K562 (cell line): ENCODE measurements around the gene DCXR. TPM values are rescaled to one million over a fixed set of nuclear protein-coding genes. Genes with fewer than 3 reads are reported as not detected.
A peak's percentile ranks its signal among the peaks of the same experiment; 100 is the strongest.

Source experiments
- BMI1 ChIP-seq: fragments of 150-350 bp; IDR thresholded peaks from 2 replicates; pipeline ENCODE4 v1.6.1; 2014; ENCODE audit warnings: low read length
- CCAR2 ChIP-seq: fragments of 200-400 bp; formaldehyde crosslinking; IDR thresholded peaks from 2 replicates; pipeline ENCODE4 v1.6.1; 2017; ENCODE audit warnings: mild to moderate bottlenecking, low read depth, low read length
- E2F5 ChIP-seq: sonication (generic); formaldehyde crosslinking; IDR thresholded peaks from 2 replicates; pipeline ENCODE4 v1.8.0; 2022; ENCODE audit warnings: mild to moderate bottlenecking, missing genetic modification reagents
- ELF1 ChIP-seq: fragments of 200-800 bp; sonication (Bioruptor generic); IDR thresholded peaks from 2 replicates; pipeline ENCODE4 v1.6.1; 2016; ENCODE audit warnings: missing genetic modification characterization, missing compliant biosample characterization
- GTF2A2 ChIP-seq: IDR thresholded peaks from 2 replicates; pipeline ENCODE4 v1.6.1; 2016; ENCODE audit warnings: mild to moderate bottlenecking, missing genetic modification characterization, missing compliant biosample characterization
- KLF1 ChIP-seq: fragments of 450-650 bp; IDR thresholded peaks from 2 replicates; pipeline ENCODE4 v1.6.1; 2016; ENCODE audit warnings: missing genetic modification characterization, missing compliant biosample characterization
- PBX2 ChIP-seq, 2 experiments: IDR thresholded peaks in 1 of 2; conservative IDR thresholded peaks in 1 of 2; 2 replicates each; pipeline ENCODE4 v1.6.1; 2016; ENCODE audit warnings: low read depth in 2 of 2, mild to moderate bottlenecking in 1 of 2, missing compliant biosample characterization in 1 of 2, missing genetic modification characterization in 1 of 2, moderate library complexity in 1 of 2
- PREB ChIP-seq: sonication (generic); formaldehyde crosslinking; IDR thresholded peaks from 2 replicates; pipeline ENCODE4 v1.8.1; 2023; ENCODE audit warnings: mild to moderate bottlenecking, missing genetic modification reagents
- REST ChIP-seq, 2 experiments: fragments of 450-650 bp; formaldehyde crosslinking in 1 of 2; IDR thresholded peaks; 2 replicates each; pipeline versions ENCODE4 v1.4.0 to v1.6.1; 2014 to 2020; ENCODE audit warnings: mild to moderate bottlenecking in 2 of 2, borderline replicate concordance in 1 of 2, low read depth in 1 of 2
- XRCC3 ChIP-seq: fragments of 450-650 bp; IDR thresholded peaks from 2 replicates; pipeline ENCODE4 v1.6.1; 2017; ENCODE audit warnings: mild to moderate bottlenecking, moderate library complexity
- ZNF12 ChIP-seq: sonication (generic); formaldehyde crosslinking; IDR thresholded peaks from 2 replicates; pipeline ENCODE4 v1.4.0; 2020; ENCODE audit warnings: mild to moderate bottlenecking, missing genetic modification reagents
- ZNF197 ChIP-seq: fragments of 200-800 bp; sonication (Bioruptor generic); IDR thresholded peaks from 2 replicates; pipeline ENCODE4 v1.6.1; 2016; ENCODE audit warnings: low read depth, missing genetic modification characterization, missing compliant biosample characterization
- ZNF507 ChIP-seq: conservative IDR thresholded peaks from 2 replicates; pipeline ENCODE4 v1.6.1; 2017; ENCODE audit warnings: missing genetic modification characterization, missing compliant biosample characterization
- ZNF589 ChIP-seq: fragments of 200-800 bp; sonication (Bioruptor generic); IDR thresholded peaks from 2 replicates; pipeline ENCODE4 v1.6.1; 2016; ENCODE audit warnings: low read depth, missing genetic modification characterization, missing compliant biosample characterization
- polyA plus RNA-seq, 8 experiments: library from polyadenylated mRNA; depleted of rRNA in 4 of 8; stranded (reverse) in 5 of 8; unstranded in 3 of 8; fragments of >200 nt; fragmentation: Nextera tagmentation in 2 of 8; fragmentation: Illumina TruSeq in 1 of 8; extraction: Ambion mirVana in 2 of 8; extraction: Trizol in 1 of 8; gene quantifications; 2 replicates each; pipeline versions ENCODE4 v1.2.1 to v1.2.3, GENCODE V29; 2011 to 2014; ENCODE audit warnings: inconsistent platforms in 1 of 8, missing spikeins in 1 of 8
- total RNA-seq, 7 experiments: library from RNA; depleted of rRNA in 6 of 7; stranded (reverse); fragments of >200 nt in 6 of 7; fragmentation: Illumina TruSeq in 2 of 7; extraction: Trizol in 2 of 7; gene quantifications; 2 replicates each; pipeline versions ENCODE4 v1.2.1 to v1.2.3, GENCODE V29; 2011 to 2021; ENCODE audit warnings: low replicate concordance in 1 of 7

DCXR gene
- total and polyA plus RNA-seq, 9 of the 15 experiments (the other 6 are each of a cell fraction or from before 2014, with no cell fraction given), result 21.3 to 274 (median 156) TPM

- TF ChIP-seq CCAR2 (no peak), ELF1 (tag) (peak; percentile 74), REST (IDR thresholded peaks at IDR 0.05; ENCODE audit: borderline replicate concordance) (no peak), REST (CRISPR knock-in tag; IDR thresholded peaks at IDR 0.05; ENCODE audit: low read depth) (no peak), KLF1 (tag) (no peak), BMI1 (no peak), PREB (CRISPR knock-in tag) (no peak), ZNF197 (CRISPR knock-in tag) (no peak), ZNF507 (tag) (no peak), XRCC3 (no peak), ZNF589 (CRISPR knock-in tag) (no peak), E2F5 (CRISPR knock-in tag) (no peak), ZNF12 (CRISPR knock-in tag) (no peak), PBX2 (CRISPR knock-in tag; IDR thresholded peaks at IDR 0.05; ENCODE audit: low read depth) (no peak), PBX2 (tag; conservative IDR thresholded peaks at IDR 0.05; ENCODE audit: low read depth) (no peak), GTF2A2 (tag) (no peak)
Observed at GRCh38 chr17:82051776-82052637, 14.5 kb upstream of the DCXR start, which contains the start of the genes GPS1 and RFNG (continued).
